Glutamatergic neuron (in vitro differentiated cells): Measurements from ENCODE around the gene NRCAM. TPM values are rescaled to one million over a fixed set of nuclear protein-coding genes. Genes with fewer than 3 reads are reported as not detected.

Source experiments
- DNase-seq: peaks from one replicate; pipeline ENCODE4 v3.0.0; 2022
- H3K27ac Mint-ChIP-seq: one replicate; pipeline ENCODE4 v1.8.0; 2020; ENCODE audit warnings: mild to moderate bottlenecking, mixed read lengths, inconsistent platforms; ENCODE audit not compliant: unreplicated experiment
- H3K27me3 Mint-ChIP-seq: one replicate; pipeline ENCODE4 v1.8.0; 2020; ENCODE audit warnings: mild to moderate bottlenecking, moderate library complexity, mixed read lengths, inconsistent platforms; ENCODE audit not compliant: unreplicated experiment
- H3K36me3 Mint-ChIP-seq: one replicate; pipeline ENCODE4 v1.8.0; 2020; ENCODE audit warnings: mild to moderate bottlenecking, mixed read lengths, inconsistent platforms; ENCODE audit not compliant: unreplicated experiment
- H3K4me1 Mint-ChIP-seq: one replicate; pipeline ENCODE4 v1.8.0; 2020; ENCODE audit warnings: mild to moderate bottlenecking, low read depth, mixed read lengths, inconsistent platforms; ENCODE audit not compliant: unreplicated experiment
- H3K4me3 Mint-ChIP-seq: one replicate; pipeline ENCODE4 v1.8.0; 2020; ENCODE audit warnings: mild to moderate bottlenecking, mixed read lengths, inconsistent platforms; ENCODE audit not compliant: unreplicated experiment
- H3K9me3 Mint-ChIP-seq: one replicate; pipeline ENCODE4 v1.8.0; 2020; ENCODE audit warnings: mild to moderate bottlenecking, moderate library complexity, mixed read lengths, inconsistent platforms; ENCODE audit not compliant: unreplicated experiment
- total RNA-seq: library from RNA; stranded (reverse); fragmentation: NEBNext Ultra II Directional; extraction: Animal tissue kit (Norgen Biotek cat#: 25700); gene quantifications from one replicate; pipeline ENCODE4 v1.2.1, GENCODE V29; 2021; ENCODE audit not compliant: unreplicated experiment
- TF ChIP-seq, protein P1 (sequence below): fragments of 200-600 bp; sonication (generic); IDR thresholded peaks from one replicate; pipeline ENCODE4 v1.5.0; 2021; ENCODE audit not compliant: partially characterized antibody, unreplicated experiment

The NRCAM gene
- total RNA-seq, 1 donor from 2014 or later, result 120 TPM

DNA sequence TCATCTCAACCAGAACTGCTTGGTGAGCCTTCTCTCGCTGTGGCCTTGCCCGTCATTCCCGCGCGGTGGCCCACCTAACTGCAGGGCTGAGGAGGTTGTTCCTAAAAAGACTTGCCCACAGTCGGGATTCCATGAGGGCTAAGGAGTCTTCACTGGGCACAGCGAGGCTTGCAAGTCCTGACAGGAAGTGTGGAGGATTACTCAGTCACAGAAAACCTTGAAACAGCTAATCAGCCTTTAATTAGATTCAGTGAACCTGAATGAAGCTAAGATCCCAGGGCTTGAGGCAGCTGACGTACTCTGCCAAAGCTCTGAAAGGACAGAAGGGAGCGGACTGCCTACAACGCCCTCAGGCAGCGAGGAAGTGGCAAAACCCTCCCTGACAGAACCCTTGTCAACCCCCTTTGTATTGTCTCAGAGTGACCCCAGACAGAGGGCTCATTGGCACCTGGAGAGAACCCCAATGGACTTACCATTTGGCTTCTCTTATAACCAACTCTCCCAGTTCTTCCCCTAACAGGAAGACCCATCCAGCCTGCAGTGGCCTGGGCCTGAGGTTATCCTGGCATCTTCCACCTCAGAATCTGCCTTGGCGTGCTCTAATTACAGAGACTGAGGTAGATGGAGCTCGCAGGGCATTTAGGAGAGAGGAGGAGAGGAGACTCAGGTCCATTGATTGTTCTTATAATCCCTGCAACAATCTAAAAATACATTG, 323.5 kb downstream of the NRCAM start:
- Mint-ChIP-seq H3K27ac (no peak overlapping the region), H3K9me3 (no peaks in the 10 kb centered on the region), H3K36me3 (peaks cover 5% of the 10 kb centered on the region), H3K4me3 (no peak overlapping the region), H3K4me1 (peaks cover 4% of the 10 kb centered on the region), H3K27me3 (no peaks in the 10 kb centered on the region)
- no peak for DNase-seq
- TF ChIP-seq, protein P1, sequence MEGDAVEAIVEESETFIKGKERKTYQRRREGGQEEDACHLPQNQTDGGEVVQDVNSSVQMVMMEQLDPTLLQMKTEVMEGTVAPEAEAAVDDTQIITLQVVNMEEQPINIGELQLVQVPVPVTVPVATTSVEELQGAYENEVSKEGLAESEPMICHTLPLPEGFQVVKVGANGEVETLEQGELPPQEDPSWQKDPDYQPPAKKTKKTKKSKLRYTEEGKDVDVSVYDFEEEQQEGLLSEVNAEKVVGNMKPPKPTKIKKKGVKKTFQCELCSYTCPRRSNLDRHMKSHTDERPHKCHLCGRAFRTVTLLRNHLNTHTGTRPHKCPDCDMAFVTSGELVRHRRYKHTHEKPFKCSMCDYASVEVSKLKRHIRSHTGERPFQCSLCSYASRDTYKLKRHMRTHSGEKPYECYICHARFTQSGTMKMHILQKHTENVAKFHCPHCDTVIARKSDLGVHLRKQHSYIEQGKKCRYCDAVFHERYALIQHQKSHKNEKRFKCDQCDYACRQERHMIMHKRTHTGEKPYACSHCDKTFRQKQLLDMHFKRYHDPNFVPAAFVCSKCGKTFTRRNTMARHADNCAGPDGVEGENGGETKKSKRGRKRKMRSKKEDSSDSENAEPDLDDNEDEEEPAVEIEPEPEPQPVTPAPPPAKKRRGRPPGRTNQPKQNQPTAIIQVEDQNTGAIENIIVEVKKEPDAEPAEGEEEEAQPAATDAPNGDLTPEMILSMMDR, result no peak

DNA sequence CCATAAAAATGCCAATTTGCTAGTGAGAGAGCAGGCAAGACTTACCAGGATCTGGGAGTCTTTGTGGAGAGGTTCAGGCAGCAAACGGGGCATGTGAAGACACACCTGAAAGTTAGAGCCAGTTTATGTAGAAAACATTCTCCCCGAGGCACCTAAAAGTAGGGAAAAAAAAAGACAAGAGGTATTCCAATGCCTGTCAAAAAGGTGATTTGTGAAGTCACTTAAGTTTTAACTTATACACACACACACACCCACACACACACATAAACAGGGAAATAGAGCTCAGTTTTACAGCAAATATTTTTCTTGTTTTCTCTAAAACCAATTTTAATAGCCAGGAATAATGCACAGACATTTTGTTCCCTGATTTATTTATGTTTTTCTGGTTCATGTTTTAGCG, 326.0 kb downstream of the NRCAM start, which contains the start of gene LAMB4:
TSS of gene LAMB4 (minus strand) at position 101 of the 400 bp plus-strand sequence. CDS start 7,197 bp downstream, outside the sequence.
- Mint-ChIP-seq H3K4me1 (peaks cover 6% of the 10 kb centered on the region), H3K36me3 (peaks cover 7% of the 10 kb centered on the region), H3K27ac (no peak within 1 kb of the TSS), H3K4me3 (no peak within 1 kb of the TSS), H3K27me3 (no peaks in the 10 kb centered on the region), H3K9me3 (peaks cover 2% of the 10 kb centered on the region)
- DNase-seq, result no peak
- TF ChIP-seq, protein P1, result no peak

DNA sequence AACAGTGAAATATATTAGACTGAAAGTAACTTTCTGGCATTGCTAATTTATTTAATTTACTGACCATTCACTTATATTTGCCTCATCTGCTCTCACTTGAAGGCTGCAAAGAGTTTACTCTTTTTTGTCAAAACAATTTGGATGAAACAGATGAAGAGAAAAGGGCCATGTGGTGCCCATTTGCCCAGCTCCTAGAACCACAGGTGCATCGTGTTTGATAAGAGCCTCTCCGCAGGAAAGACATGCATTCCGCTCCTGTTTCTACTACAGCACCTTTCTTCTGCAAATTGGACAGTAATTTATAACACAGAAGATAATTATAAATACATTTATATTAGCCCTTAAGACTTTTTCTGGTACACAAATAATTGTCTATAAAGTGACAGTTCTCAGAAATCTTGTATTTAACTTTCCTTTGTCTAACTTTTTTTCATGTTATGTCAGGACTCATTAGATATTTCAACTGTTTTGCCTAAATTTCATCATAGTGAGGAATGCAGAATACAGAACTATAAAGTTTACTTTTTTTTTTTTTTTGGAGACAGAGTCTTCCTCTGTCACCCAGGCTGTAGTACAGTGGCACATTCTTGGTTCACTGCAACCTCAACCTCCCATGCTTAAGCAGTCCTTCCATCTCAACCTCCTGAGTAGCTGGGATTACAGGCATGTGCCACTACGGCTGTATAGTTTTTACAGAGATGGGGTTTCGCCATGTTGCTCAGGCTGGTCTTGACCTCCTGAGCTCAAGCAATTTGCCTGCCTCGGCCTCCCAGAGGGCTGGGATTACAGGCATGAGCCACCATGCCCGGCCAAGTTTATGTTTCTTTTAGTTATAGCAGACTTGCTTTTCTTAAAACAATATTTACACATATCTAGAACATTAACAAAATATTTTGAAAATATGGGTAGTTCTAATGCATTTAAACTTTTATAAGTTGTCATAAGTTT, 326.9 kb downstream of the NRCAM start:
- no peak overlapping the region for H3K4me3 Mint-ChIP-seq
- no peak overlapping the region for H3K27ac Mint-ChIP-seq
- no peak for DNase-seq
- peaks cover 7% of the 10 kb centered on the region for H3K36me3 Mint-ChIP-seq
- no peaks in the 10 kb centered on the region for H3K27me3 Mint-ChIP-seq
- H3K4me1 Mint-ChIP-seq, result peaks cover 6% of the 10 kb centered on the region
- TF ChIP-seq, protein P1, result no peak
- H3K9me3 Mint-ChIP-seq, result peaks cover 2% of the 10 kb centered on the region

DNA sequence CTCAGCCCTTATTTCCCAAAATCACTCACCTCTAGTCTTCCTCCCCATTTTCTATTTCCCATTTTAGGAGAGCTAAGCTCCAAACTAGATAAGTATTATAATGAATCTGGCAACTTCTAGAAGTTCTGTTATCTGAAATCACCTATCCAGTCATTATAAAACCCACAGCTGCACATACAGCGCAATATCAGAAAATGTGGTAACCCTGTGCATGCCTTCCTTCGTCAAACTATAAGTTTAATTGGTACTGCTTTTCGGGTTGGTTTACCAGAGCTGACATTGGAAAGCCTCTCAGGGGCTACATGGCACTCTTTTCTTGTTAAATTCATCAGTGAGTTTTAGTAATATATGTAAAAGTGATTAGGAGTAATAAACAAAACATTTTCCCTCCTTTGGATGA, 327.7 kb downstream of the NRCAM start:
- no peaks in the 10 kb centered on the region for H3K27me3 Mint-ChIP-seq
- no peak for DNase-seq
- H3K4me3 Mint-ChIP-seq, result no peak overlapping the region
- TF ChIP-seq, protein P1, result no peak
- peaks cover 2% of the 10 kb centered on the region for H3K9me3 Mint-ChIP-seq
- no peak overlapping the region for H3K27ac Mint-ChIP-seq
- peaks cover 6% of the 10 kb centered on the region for H3K4me1 Mint-ChIP-seq
- H3K36me3 Mint-ChIP-seq, result peaks cover 7% of the 10 kb centered on the region
